ENCODE data around the gene GALR3. TPM values are rescaled to one million over a fixed set of nuclear protein-coding genes. Genes with fewer than 3 reads are reported as not detected.

GALR3 gene
- total and polyA plus RNA-seq, 4 donors = not detected

DNA sequence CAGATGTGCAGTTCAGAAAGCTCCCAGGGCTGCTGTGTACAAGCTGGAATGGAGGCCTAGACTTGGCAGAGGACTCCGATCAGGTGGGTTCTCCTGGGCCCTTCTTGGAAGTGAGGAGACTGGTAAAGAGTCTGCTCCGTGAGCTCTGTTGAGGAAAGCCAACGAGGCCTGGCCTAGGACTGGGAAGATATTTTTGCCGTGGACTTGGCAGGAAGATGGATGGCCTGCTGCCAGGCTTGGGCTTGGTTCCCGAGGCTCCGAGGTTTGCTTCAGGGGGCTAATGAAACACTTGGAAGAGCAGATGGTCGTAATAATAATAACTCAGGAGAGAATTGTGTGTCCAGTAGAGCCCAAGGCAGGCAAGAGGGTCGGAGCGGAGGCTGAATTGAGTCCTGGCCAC, 3.9 kb downstream of the GALR3 start:
- peaks cover 0 to 4% (median 0%) of the 10 kb centered on the region in 4 donors for H3K27me3 ChIP-seq (ENCODE audit: control insufficient read depth in 4 of 4, insufficient read depth in 4 of 4, low read length in 3 of 4)
- no peak overlapping the region for H3K9ac ChIP-seq (ENCODE audit: low read depth in 1 of 2, low read length in 2 of 2)
- no peak for DNase-seq (ENCODE audit: low spot score)
- TF ChIP-seq HNF4A (conservative IDR thresholded peaks at IDR 0.05) (no peak), TAF1 (conservative IDR thresholded peaks at IDR 0.05) (no peak), NR2F2 (IDR thresholded peaks at IDR 0.05) (no peak), JUND (IDR thresholded peaks at IDR 0.05) (no peak), FOXA2 (IDR thresholded peaks at IDR 0.05) (no peak), HNF4G (IDR thresholded peaks at IDR 0.05) (no peak), EGR1 (IDR thresholded peaks at IDR 0.05; ENCODE audit: low read depth in 2 of 2) (no peak), FOXA1 (IDR thresholded peaks at IDR 0.05) (no peak), GABPA (IDR thresholded peaks at IDR 0.05 in 1 of 2, conservative IDR thresholded peaks at IDR 0.05 in 1 of 2) (no peak), SP1 (IDR thresholded peaks at IDR 0.05) (no peak)
- TF ChIP-seq, protein P1, sequence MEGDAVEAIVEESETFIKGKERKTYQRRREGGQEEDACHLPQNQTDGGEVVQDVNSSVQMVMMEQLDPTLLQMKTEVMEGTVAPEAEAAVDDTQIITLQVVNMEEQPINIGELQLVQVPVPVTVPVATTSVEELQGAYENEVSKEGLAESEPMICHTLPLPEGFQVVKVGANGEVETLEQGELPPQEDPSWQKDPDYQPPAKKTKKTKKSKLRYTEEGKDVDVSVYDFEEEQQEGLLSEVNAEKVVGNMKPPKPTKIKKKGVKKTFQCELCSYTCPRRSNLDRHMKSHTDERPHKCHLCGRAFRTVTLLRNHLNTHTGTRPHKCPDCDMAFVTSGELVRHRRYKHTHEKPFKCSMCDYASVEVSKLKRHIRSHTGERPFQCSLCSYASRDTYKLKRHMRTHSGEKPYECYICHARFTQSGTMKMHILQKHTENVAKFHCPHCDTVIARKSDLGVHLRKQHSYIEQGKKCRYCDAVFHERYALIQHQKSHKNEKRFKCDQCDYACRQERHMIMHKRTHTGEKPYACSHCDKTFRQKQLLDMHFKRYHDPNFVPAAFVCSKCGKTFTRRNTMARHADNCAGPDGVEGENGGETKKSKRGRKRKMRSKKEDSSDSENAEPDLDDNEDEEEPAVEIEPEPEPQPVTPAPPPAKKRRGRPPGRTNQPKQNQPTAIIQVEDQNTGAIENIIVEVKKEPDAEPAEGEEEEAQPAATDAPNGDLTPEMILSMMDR (IDR thresholded peaks at IDR 0.05; ENCODE audit: low read depth, low read length, missing input control) = no peak
- TF ChIP-seq, protein P2, sequence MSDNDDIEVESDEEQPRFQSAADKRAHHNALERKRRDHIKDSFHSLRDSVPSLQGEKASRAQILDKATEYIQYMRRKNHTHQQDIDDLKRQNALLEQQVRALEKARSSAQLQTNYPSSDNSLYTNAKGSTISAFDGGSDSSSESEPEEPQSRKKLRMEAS (IDR thresholded peaks at IDR 0.05) = no peak
- TF ChIP-seq, protein P3, sequence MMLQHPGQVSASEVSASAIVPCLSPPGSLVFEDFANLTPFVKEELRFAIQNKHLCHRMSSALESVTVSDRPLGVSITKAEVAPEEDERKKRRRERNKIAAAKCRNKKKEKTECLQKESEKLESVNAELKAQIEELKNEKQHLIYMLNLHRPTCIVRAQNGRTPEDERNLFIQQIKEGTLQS (IDR thresholded peaks at IDR 0.05) = no peak
- TF ChIP-seq, protein P4, sequence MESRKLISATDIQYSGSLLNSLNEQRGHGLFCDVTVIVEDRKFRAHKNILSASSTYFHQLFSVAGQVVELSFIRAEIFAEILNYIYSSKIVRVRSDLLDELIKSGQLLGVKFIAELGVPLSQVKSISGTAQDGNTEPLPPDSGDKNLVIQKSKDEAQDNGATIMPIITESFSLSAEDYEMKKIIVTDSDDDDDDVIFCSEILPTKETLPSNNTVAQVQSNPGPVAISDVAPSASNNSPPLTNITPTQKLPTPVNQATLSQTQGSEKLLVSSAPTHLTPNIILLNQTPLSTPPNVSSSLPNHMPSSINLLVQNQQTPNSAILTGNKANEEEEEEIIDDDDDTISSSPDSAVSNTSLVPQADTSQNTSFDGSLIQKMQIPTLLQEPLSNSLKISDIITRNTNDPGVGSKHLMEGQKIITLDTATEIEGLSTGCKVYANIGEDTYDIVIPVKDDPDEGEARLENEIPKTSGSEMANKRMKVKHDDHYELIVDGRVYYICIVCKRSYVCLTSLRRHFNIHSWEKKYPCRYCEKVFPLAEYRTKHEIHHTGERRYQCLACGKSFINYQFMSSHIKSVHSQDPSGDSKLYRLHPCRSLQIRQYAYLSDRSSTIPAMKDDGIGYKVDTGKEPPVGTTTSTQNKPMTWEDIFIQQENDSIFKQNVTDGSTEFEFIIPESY (IDR thresholded peaks at IDR 0.05) = no peak
- TF ChIP-seq, protein P5, sequence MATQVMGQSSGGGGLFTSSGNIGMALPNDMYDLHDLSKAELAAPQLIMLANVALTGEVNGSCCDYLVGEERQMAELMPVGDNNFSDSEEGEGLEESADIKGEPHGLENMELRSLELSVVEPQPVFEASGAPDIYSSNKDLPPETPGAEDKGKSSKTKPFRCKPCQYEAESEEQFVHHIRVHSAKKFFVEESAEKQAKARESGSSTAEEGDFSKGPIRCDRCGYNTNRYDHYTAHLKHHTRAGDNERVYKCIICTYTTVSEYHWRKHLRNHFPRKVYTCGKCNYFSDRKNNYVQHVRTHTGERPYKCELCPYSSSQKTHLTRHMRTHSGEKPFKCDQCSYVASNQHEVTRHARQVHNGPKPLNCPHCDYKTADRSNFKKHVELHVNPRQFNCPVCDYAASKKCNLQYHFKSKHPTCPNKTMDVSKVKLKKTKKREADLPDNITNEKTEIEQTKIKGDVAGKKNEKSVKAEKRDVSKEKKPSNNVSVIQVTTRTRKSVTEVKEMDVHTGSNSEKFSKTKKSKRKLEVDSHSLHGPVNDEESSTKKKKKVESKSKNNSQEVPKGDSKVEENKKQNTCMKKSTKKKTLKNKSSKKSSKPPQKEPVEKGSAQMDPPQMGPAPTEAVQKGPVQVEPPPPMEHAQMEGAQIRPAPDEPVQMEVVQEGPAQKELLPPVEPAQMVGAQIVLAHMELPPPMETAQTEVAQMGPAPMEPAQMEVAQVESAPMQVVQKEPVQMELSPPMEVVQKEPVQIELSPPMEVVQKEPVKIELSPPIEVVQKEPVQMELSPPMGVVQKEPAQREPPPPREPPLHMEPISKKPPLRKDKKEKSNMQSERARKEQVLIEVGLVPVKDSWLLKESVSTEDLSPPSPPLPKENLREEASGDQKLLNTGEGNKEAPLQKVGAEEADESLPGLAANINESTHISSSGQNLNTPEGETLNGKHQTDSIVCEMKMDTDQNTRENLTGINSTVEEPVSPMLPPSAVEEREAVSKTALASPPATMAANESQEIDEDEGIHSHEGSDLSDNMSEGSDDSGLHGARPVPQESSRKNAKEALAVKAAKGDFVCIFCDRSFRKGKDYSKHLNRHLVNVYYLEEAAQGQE (IDR thresholded peaks at IDR 0.05) = no peak
- H3K36me3 ChIP-seq (ENCODE audit: control insufficient read depth in 4 of 4, insufficient read depth in 3 of 4, low read depth in 1 of 4, low read length in 3 of 4) = peaks cover 0 to 20% (median 10%) of the 10 kb centered on the region in 4 donors
- H3K4me1 ChIP-seq (ENCODE audit: control insufficient read depth in 4 of 4, insufficient read depth in 4 of 4, low read length in 3 of 4) = peaks cover 11 to 36% (median 29%) of the 10 kb centered on the region in 4 donors
- WGBS = 54% methylated on average over 9 of the region's 9 CpGs
- H3K4me3 ChIP-seq (ENCODE audit: low read depth in 1 of 3, low read length in 3 of 3) = no peak overlapping the region
- H3K9me3 ChIP-seq (ENCODE audit: control insufficient read depth in 4 of 4, low read length in 3 of 4) = no peaks in the 10 kb centered on the region
- no peak overlapping the region for H3K27ac ChIP-seq (ENCODE audit: low read depth in 1 of 2, low read length in 2 of 2)
